ENCODE results near the gene KIF4A. TPM values are rescaled to one million over a fixed set of nuclear protein-coding genes. Genes with fewer than 3 reads are reported as not detected.
"Not testable (repeated sequence)": the region's sequence is repeated elsewhere in the genome, so short reads cannot be mapped to it uniquely, and the experiment has no call there.

Gene KIF4A
- total RNA-seq, 1 experiment from 2014 or later = 40.3 TPM

GRCh38 chrX:70268034-70268433 is 21.9 kb upstream of the KIF4A start, which contains the start of gene ARR3 (continued):
- TF ChIP-seq, protein P1, sequence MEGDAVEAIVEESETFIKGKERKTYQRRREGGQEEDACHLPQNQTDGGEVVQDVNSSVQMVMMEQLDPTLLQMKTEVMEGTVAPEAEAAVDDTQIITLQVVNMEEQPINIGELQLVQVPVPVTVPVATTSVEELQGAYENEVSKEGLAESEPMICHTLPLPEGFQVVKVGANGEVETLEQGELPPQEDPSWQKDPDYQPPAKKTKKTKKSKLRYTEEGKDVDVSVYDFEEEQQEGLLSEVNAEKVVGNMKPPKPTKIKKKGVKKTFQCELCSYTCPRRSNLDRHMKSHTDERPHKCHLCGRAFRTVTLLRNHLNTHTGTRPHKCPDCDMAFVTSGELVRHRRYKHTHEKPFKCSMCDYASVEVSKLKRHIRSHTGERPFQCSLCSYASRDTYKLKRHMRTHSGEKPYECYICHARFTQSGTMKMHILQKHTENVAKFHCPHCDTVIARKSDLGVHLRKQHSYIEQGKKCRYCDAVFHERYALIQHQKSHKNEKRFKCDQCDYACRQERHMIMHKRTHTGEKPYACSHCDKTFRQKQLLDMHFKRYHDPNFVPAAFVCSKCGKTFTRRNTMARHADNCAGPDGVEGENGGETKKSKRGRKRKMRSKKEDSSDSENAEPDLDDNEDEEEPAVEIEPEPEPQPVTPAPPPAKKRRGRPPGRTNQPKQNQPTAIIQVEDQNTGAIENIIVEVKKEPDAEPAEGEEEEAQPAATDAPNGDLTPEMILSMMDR (IDR thresholded peaks at IDR 0.05 in 2 of 3, conservative IDR thresholded peaks at IDR 0.05 in 1 of 3; ENCODE audit: borderline replicate concordance in 1 of 3, insufficient read depth in 1 of 3, low read depth in 2 of 3, low read length in 2 of 3) = no peak
- TF ChIP-seq CBX3 (IDR thresholded peaks at IDR 0.05; ENCODE audit: low read depth) = no peak
- TF ChIP-seq RAD21 (IDR thresholded peaks at IDR 0.05; ENCODE audit: low read depth) = no peak
- TF ChIP-seq JUND (IDR thresholded peaks at IDR 0.05) = no peak
- TF ChIP-seq EGR1 (IDR thresholded peaks at IDR 0.05; ENCODE audit: low read depth) = no peak
- TF ChIP-seq, protein P2, sequence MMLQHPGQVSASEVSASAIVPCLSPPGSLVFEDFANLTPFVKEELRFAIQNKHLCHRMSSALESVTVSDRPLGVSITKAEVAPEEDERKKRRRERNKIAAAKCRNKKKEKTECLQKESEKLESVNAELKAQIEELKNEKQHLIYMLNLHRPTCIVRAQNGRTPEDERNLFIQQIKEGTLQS (IDR thresholded peaks at IDR 0.05) = no peak
- no peak for TF ChIP-seq SP1 (IDR thresholded peaks at IDR 0.05; ENCODE audit: low read depth)
- TF ChIP-seq ZFX (IDR thresholded peaks at IDR 0.05) = no peak
- TF ChIP-seq POLR2A (IDR thresholded peaks at IDR 0.05; ENCODE audit: borderline replicate concordance, extremely low read depth, insufficient read depth, insufficient read length) = no peak
- TF ChIP-seq ZNF274 (IDR thresholded peaks at IDR 0.05; ENCODE audit: low read depth, low read length) = no peak

DNA sequence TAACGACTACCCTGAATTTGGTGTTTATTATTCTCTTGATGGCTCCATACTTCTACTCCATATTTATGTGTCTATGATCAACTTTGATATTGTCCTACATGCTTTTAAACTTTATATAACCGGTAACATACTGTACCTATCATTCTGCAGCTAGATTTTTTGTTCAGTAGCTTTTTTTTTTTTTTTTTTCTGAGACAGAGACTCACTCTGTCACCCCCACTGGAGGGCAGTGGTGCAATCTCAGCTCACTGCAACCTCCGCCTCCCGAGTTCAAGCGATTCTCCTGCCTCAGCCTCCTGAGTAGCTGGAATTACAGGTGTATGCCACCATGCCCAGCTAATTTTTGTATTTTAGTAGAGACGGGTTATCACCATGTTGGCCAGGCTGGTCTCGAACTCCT is 15.9 kb upstream of the KIF4A start:
- RAD21 ChIA-PET (ENCODE audit: low non-redundant PET in 1 of 2, low total read pairs in 2 of 2, uncharacterized antibody in 2 of 2, unreplicated experiment in 2 of 2); POLR2A ChIA-PET; H2AFZ ChIP-seq (ENCODE audit: low read depth, low read length, poor library complexity, severe bottlenecking); H3K79me2 ChIP-seq (ENCODE audit: insufficient read depth, low read length); H3K27me3 ChIP-seq (ENCODE audit: insufficient read depth, low read length); H3K4me3 ChIP-seq (replicated peaks in 1 of 2; ENCODE audit: low read depth in 1 of 2, low read length in 2 of 2); H3K27ac ChIP-seq (ENCODE audit: low read depth, low read length); H3K9me3 ChIP-seq (ENCODE audit: control insufficient read depth in 1 of 2, insufficient read depth in 1 of 2, low read depth in 1 of 2, low read length in 2 of 2); H3K4me1 ChIP-seq (ENCODE audit: control insufficient read depth in 1 of 2, insufficient read depth in 2 of 2, low read length in 2 of 2); ATAC-seq; DNase-seq (ENCODE audit: low read depth, low spot score); H4K20me1 ChIP-seq (ENCODE audit: insufficient read depth); H3K36me3 ChIP-seq (ENCODE audit: control insufficient read depth in 1 of 2, insufficient read depth in 2 of 2, low read length in 2 of 2); H3K9me2 ChIP-seq (ENCODE audit: insufficient read depth); H3K4me2 ChIP-seq (ENCODE audit: low read length); H3K9ac ChIP-seq (ENCODE audit: low read length); BruUV-seq (replicated peaks): not testable (repeated sequence)
- CTCF ChIA-PET = interaction anchor here (0.6 kb wide), 1 partner anchor 12 kb away, joined by 3 read pairs; no protein-coding TSS in a partner anchor
- intact Hi-C loops (cut with micrococcal nuclease) = loop anchor here (5.0 kb wide), 1 partner anchor 388 kb away; no protein-coding TSS in a partner anchor

Measured in HCT116 (cell line).